GM19240 (cell line): ENCODE results near the gene NR3C2.
"Not testable (repeated sequence)": the region's sequence is repeated elsewhere in the genome, so short reads cannot be mapped to it uniquely, and the experiment has no call there.

Experiments used
- DNase-seq: peaks from one replicate; pipeline ENCODE4 v3.0.0; 2011; ENCODE audit warnings: low spot score; ENCODE audit not compliant: insufficient read length

Gene NR3C2

GRCh38 chr4:148112231-148112982 lies 329.8 kb downstream of the NR3C2 start:
- no peak for DNase-seq

GRCh38 chr4:148110169-148110568 lies 332.0 kb downstream of the NR3C2 start:
- no peak for DNase-seq

GRCh38 chr4:148109216-148109615 lies 333.0 kb downstream of the NR3C2 start:
- DNase-seq: no peak

- DNase-seq: no peak
Measured at GRCh38 chr4:148108766-148109165, 333.4 kb downstream of the NR3C2 start.

GRCh38 chr4:148103597-148104355 lies 338.4 kb downstream of the NR3C2 start:
- no peak for DNase-seq

- no peak for DNase-seq
Measured at GRCh38 chr4:148101790-148102189, 340.4 kb downstream of the NR3C2 start.

GRCh38 chr4:148101235-148101634 lies 341.0 kb downstream of the NR3C2 start:
- no peak for DNase-seq

GRCh38 chr4:148097801-148098200 lies 344.4 kb downstream of the NR3C2 start:
- no peak for DNase-seq

- DNase-seq: no peak
Measured at GRCh38 chr4:148095346-148095923, 346.8 kb downstream of the NR3C2 start.

GRCh38 chr4:148094149-148094548 lies 348.1 kb downstream of the NR3C2 start:
- no peak for DNase-seq

GRCh38 chr4:148093065-148093464 lies 349.1 kb downstream of the NR3C2 start:
- DNase-seq: no peak

- no peak for DNase-seq
Measured at GRCh38 chr4:148092316-148093014, 349.7 kb downstream of the NR3C2 start.

- DNase-seq: no peak
Measured at GRCh38 chr4:148091896-148092295, 350.3 kb downstream of the NR3C2 start.

GRCh38 chr4:148090503-148091476 lies 351.4 kb downstream of the NR3C2 start:
- no peak for DNase-seq

GRCh38 chr4:148090029-148090428 lies 352.2 kb downstream of the NR3C2 start:
- DNase-seq: no peak

GRCh38 chr4:148089624-148090023 lies 352.6 kb downstream of the NR3C2 start:
- no peak for DNase-seq

GRCh38 chr4:148083073-148083472 lies 359.1 kb downstream of the NR3C2 start:
- DNase-seq: not testable (repeated sequence)

- no peak for DNase-seq
Measured at GRCh38 chr4:148081745-148082144, 360.5 kb downstream of the NR3C2 start.

- no peak for DNase-seq
Measured at GRCh38 chr4:148081267-148081666, 360.9 kb downstream of the NR3C2 start.

- DNase-seq: no peak
Measured at GRCh38 chr4:148079961-148080360, 362.3 kb downstream of the NR3C2 start.

GRCh38 chr4:148078061-148078460 lies 364.2 kb downstream of the NR3C2 start:
- no peak for DNase-seq
